SK-N-SH treated with all-trans-retinoic acid at 6 μM for 48 hours (cell line): ENCODE data around the gene SEC31A.

ENCODE experiments used
- BACH2 ChIP-seq: fragments of 250-450 bp; sonication (Bioruptor Pico); IDR thresholded peaks from 2 replicates; pipeline ENCODE4 v1.9.0; 2021; ENCODE audit warnings: mild to moderate bottlenecking, borderline replicate concordance
- CREB5 ChIP-seq: fragments of 250-450 bp; sonication (Bioruptor Pico); IDR thresholded peaks from 2 replicates; pipeline ENCODE4 v1.5.1; 2020; ENCODE audit warnings: low read depth, mild to moderate bottlenecking, moderate library complexity
- POU6F1 ChIP-seq: fragments of 250-450 bp; sonication (Bioruptor Pico); IDR thresholded peaks from 2 replicates; pipeline ENCODE4 v1.8.0; 2021; ENCODE audit warnings: low read depth, mild to moderate bottlenecking, moderate library complexity, borderline replicate concordance
- TCF4 ChIP-seq: fragments of 250-450 bp; sonication (Bioruptor Pico); IDR thresholded peaks from 2 replicates; pipeline ENCODE4 v1.8.0; 2021; ENCODE audit warnings: mild to moderate bottlenecking, moderate library complexity, borderline replicate concordance
- ZFP3 ChIP-seq: fragments of 250-450 bp; sonication (Bioruptor Pico); IDR thresholded peaks from 2 replicates; pipeline ENCODE4 v1.5.0; 2020; ENCODE audit warnings: mild to moderate bottlenecking, moderate library complexity
- ZNF565 ChIP-seq: fragments of 450-650 bp; formaldehyde crosslinking; conservative IDR thresholded peaks from 2 replicates; pipeline ENCODE4 v1.5.0; 2020; ENCODE audit warnings: low read depth, mild to moderate bottlenecking, moderate library complexity
- ZNF8 ChIP-seq: fragments of 450-650 bp; formaldehyde crosslinking; IDR thresholded peaks from 2 replicates; pipeline ENCODE4 v1.5.0; 2020; ENCODE audit warnings: mild to moderate bottlenecking, moderate library complexity

GRCh38 chr4:82797405-82798111 is 93.4 kb downstream of the SEC31A start:
- TF ChIP-seq BACH2 (no peak), ZNF565 (CRISPR knock-in tag) (no peak), POU6F1 (CRISPR knock-in tag) (no peak), ZFP3 (CRISPR knock-in tag) (no peak), ZNF8 (CRISPR knock-in tag) (no peak), TCF4 (CRISPR knock-in tag) (no peak), CREB5 (CRISPR knock-in tag) (no peak)
